ENCODE measurements around the gene KANSL1. TPM values are rescaled to one million over a fixed set of nuclear protein-coding genes. Genes with fewer than 3 reads are reported as not detected.

KANSL1 gene
- polyA plus RNA-seq, 1 experiment: 14.1 TPM

- CTCF ChIA-PET: interaction anchor here (0.7 to 1.6 kb wide), 3 partner anchors 8 to 280 kb away, joined by 3 to 4 read pairs (median 3); no protein-coding TSS in a partner anchor
Observed at GRCh38 chr17:45997166-45997565, 196.1 kb downstream of the KANSL1 start.

DNA sequence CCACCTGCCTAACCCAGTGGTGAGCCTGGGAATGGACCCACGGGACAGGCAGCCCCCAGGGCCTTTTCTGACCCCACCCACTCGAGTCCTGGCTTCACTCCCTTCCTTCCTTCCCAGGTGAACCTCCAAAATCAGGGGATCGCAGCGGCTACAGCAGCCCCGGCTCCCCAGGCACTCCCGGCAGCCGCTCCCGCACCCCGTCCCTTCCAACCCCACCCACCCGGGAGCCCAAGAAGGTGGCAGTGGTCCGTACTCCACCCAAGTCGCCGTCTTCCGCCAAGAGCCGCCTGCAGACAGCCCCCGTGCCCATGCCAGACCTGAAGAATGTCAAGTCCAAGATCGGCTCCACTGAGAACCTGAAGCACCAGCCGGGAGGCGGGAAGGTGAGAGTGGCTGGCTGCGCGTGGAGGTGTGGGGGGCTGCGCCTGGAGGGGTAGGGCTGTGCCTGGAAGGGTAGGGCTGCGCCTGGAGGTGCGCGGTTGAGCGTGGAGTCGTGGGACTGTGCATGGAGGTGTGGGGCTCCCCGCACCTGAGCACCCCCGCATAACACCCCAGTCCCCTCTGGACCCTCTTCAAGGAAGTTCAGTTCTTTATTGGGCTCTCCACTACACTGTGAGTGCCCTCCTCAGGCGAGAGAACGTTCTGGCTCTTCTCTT, 196.8 kb downstream of the KANSL1 start:
- no peak for DNase-seq (ENCODE audit: low read depth)
- ChIA-PET CTCF (interaction anchor here (1.7 kb wide), 1 partner anchor 9 kb away, joined by 3 read pairs; no protein-coding TSS in a partner anchor), POLR2A (no interaction called here)
- H3K4me3 ChIP-seq (ENCODE audit: low read depth, low read length): no peak overlapping the region
- TF ChIP-seq, protein P1, sequence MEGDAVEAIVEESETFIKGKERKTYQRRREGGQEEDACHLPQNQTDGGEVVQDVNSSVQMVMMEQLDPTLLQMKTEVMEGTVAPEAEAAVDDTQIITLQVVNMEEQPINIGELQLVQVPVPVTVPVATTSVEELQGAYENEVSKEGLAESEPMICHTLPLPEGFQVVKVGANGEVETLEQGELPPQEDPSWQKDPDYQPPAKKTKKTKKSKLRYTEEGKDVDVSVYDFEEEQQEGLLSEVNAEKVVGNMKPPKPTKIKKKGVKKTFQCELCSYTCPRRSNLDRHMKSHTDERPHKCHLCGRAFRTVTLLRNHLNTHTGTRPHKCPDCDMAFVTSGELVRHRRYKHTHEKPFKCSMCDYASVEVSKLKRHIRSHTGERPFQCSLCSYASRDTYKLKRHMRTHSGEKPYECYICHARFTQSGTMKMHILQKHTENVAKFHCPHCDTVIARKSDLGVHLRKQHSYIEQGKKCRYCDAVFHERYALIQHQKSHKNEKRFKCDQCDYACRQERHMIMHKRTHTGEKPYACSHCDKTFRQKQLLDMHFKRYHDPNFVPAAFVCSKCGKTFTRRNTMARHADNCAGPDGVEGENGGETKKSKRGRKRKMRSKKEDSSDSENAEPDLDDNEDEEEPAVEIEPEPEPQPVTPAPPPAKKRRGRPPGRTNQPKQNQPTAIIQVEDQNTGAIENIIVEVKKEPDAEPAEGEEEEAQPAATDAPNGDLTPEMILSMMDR (IDR thresholded peaks at IDR 0.05; ENCODE audit: insufficient read depth, low read depth, low read length): no peak
- H3K36me3 ChIP-seq (ENCODE audit: control insufficient read depth, insufficient read depth, low read length): no peaks in the 10 kb centered on the region
- H3K27me3 ChIP-seq (ENCODE audit: control insufficient read depth, insufficient read depth, low read length): no peaks in the 10 kb centered on the region

More at GRCh38 chr17:45997166-45997565, 196.1 kb downstream of the KANSL1 start:
- TF ChIP-seq, protein P1 (IDR thresholded peaks at IDR 0.05; ENCODE audit: insufficient read depth, low read depth, low read length): no peak
- Histone ChIP-seq H3K27me3 (ENCODE audit: control insufficient read depth, insufficient read depth, low read length) (no peaks in the 10 kb centered on the region), H3K4me3 (ENCODE audit: low read depth, low read length) (no peak overlapping the region), H3K36me3 (ENCODE audit: control insufficient read depth, insufficient read depth, low read length) (no peaks in the 10 kb centered on the region)
- POLR2A ChIA-PET: no interaction called here
- DNase-seq (ENCODE audit: low read depth): no peak

DNA sequence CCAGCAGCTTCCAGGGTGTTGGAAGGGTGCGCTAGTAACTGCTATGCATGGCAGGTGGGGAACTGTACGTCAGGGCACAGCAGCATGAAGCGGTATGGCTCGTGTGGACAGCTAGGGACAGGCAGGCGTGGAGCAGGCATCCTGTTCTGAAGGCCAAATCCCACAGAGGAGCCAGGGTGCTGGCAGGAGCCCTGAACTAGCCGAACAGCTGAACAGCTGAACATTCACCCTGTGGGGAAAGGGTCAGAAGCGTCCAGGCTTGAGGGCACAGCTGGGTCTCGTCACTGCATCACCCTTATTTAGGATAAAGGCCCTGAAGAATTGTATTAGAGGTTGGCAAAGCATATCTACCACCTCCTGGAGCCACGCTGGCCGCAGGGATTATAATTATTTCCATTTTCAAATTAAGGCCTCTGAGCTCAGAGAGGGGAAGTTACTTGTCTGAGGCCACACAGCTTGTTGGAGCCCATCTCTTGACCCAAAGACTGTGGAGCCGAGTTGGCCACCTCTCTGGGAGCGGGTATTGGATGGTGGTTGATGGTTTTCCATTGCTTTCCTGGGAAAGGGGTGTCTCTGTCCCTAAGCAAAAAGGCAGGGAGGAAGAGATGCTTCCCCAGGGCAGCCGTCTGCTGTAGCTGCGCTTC, 197.5 kb downstream of the KANSL1 start:
- Histone ChIP-seq H3K36me3 (ENCODE audit: control insufficient read depth, insufficient read depth, low read length) (no peaks in the 10 kb centered on the region), H3K27me3 (ENCODE audit: control insufficient read depth, insufficient read depth, low read length) (no peaks in the 10 kb centered on the region), H3K4me3 (ENCODE audit: low read depth, low read length) (no peak overlapping the region)
- TF ChIP-seq, protein P1 (IDR thresholded peaks at IDR 0.05; ENCODE audit: insufficient read depth, low read depth, low read length): no peak
- DNase-seq (ENCODE audit: low read depth): no peak
- ChIA-PET POLR2A (no interaction called here), CTCF (interaction anchor here (1.7 kb wide), 1 partner anchor 9 kb away, joined by 3 read pairs; no protein-coding TSS in a partner anchor)

DNA sequence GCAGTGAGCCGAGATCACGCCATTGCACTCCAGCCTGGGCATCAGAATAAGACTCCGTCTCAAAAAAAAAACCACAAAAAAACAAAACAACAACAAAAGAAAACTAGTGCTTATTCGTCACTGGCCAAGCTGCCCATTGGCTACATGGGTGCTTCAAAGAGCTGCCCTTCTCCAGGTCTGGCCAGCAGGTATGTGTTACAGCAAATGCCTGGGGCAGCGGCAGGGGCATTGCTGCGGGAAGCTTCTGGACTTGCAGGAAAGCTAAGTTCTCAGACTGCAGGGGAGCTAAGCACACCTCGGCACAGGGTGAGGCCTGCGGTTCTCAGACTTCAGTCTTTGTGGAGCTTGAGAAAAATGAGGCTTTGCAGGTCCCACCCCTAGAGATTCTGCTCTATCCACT, 198.2 kb downstream of the KANSL1 start:
- Histone ChIP-seq H3K4me3 (ENCODE audit: low read depth, low read length) (no peak overlapping the region), H3K27me3 (ENCODE audit: control insufficient read depth, insufficient read depth, low read length) (no peaks in the 10 kb centered on the region), H3K36me3 (ENCODE audit: control insufficient read depth, insufficient read depth, low read length) (no peaks in the 10 kb centered on the region)
- TF ChIP-seq, protein P1 (IDR thresholded peaks at IDR 0.05; ENCODE audit: insufficient read depth, low read depth, low read length): no peak
- CTCF ChIA-PET: interaction anchor here (1.7 kb wide), 1 partner anchor 10 kb away, joined by 3 read pairs; no protein-coding TSS in a partner anchor
- POLR2A ChIA-PET: no interaction called here
- DNase-seq (ENCODE audit: low read depth): no peak

- ChIA-PET POLR2A (no interaction called here), CTCF (interaction anchor here (0.6 kb wide), 1 partner anchor 17 kb away, joined by 3 read pairs; no protein-coding TSS in a partner anchor)
- TF ChIP-seq, protein P1 (IDR thresholded peaks at IDR 0.05; ENCODE audit: insufficient read depth, low read depth, low read length): no peak
- H3K4me3 ChIP-seq (ENCODE audit: low read depth, low read length): no peak overlapping the region
- no peak for DNase-seq (ENCODE audit: low read depth)
- no peaks in the 10 kb centered on the region for H3K27me3 ChIP-seq (ENCODE audit: control insufficient read depth, insufficient read depth, low read length)
- H3K36me3 ChIP-seq (ENCODE audit: control insufficient read depth, insufficient read depth, low read length): no peaks in the 10 kb centered on the region
Observed at GRCh38 chr17:45993962-45994627, 199.1 kb downstream of the KANSL1 start.

Data from BJ (cell line).